ENCODE results near the gene P2RX6. TPM values are rescaled to one million over a fixed set of nuclear protein-coding genes. Genes with fewer than 3 reads are reported as not detected.

Gene P2RX6
- total and polyA plus RNA-seq, 9 of the 15 experiments (the other 6 are each of a cell fraction or from before 2014, with no cell fraction given): 0.01 to 3.9 (median 1.5) TPM; not detected in 1

DNA sequence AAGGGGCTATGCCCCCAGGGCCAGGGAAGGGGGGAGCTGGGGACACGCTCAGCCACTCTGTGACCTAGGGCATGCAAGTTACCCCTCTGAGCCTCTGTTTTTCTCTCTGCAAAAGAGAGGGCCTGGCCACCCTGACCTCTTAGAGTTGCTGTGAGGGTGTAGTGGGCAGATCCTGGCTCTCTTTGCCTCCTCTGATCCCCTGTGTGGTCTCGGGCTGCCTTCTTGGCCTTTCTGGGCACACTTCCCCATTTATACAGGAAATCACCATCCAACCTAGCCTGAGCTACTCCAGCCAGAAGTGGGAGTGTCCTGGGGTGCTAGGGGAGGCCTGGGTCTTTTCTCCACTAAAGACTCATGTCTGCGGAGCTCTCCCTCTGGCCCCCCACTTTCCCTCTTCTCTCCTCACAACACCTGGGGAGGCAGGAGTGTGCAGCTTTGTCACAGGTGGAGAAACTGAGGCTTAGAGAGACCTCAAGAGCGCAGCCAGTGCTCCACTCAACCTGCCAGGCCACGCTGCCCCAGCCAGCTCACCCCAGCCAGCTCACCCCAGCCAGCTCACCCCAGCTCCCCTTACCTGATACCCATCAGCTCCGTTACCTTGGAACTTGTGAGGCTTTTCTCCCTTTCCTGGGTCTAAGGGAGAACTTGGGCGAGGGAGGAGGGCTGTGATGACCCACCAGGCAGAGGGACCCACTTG lies 46.5 kb upstream of the P2RX6 start:
- no peaks in the 10 kb centered on the region for H3K9me3 ChIP-seq (replicated peaks; ENCODE audit: control insufficient read depth, insufficient read depth, low read depth, low read length)
- H3K9ac ChIP-seq (ENCODE audit: insufficient read depth in 1 of 2, low read depth in 2 of 2, low read length in 2 of 2): peak overlapping the region in 1 of 2 experiments; percentile 15; a peak in 1 of 4 replicates
- WGBS (ENCODE audit: insufficient coverage, low coverage, missing lambda C conversion rate): 44% methylated on average over 7 of the region's 7 CpGs
- H2AFZ ChIP-seq (ENCODE audit: low read depth, low read length): no peak overlapping the region
- in situ Hi-C loops (cut with MboI) (loop anchor here (25.0 kb wide), 1 partner anchor 169 kb away; no protein-coding TSS in a partner anchor), intact Hi-C loops (cut with micrococcal nuclease) (no loop called here)
- no peaks in the 10 kb centered on the region for H3K9me1 ChIP-seq (ENCODE audit: control insufficient read depth, insufficient read depth, low read length)
- no peak overlapping the region for H3K4me3 ChIP-seq
- no peak overlapping the region for H3K4me2 ChIP-seq (ENCODE audit: insufficient read depth, low read length)
- peaks cover 41% of the 10 kb centered on the region for H4K20me1 ChIP-seq (replicated peaks; ENCODE audit: control insufficient read depth, insufficient read depth, low read length)
- no peak overlapping the region for H3K27ac ChIP-seq (ENCODE audit: extremely low read depth, low read depth, low read length)
- no TSS peak for BruUV-seq (replicated peaks)
- peaks cover 19 to 46% of the 10 kb centered on the region in 2 experiments; a peak in 4 of 5 replicates for H3K27me3 ChIP-seq (ENCODE audit: control insufficient read depth in 2 of 2, insufficient read depth in 2 of 2, low read length in 2 of 2)
- ChIA-PET CTCF (ENCODE audit: low intra/inter-chr PET ratio) (no interaction called here), POLR2A (interaction anchor here (0.6 to 64.4 kb wide), 7 partner anchors 8 to 244 kb away, joined by 3 to 1556 read pairs (median 92); partner anchors contain the start of genes CRKL, LZTR1 and THAP7)
- DNase-seq (ENCODE audit: extremely low read depth in 1 of 4, low spot score in 3 of 4) (peak in 1 of 4 experiments; percentile 54), FAIRE-seq (no peak), ATAC-seq (peak; percentile 2)
- H3K79me2 ChIP-seq (ENCODE audit: control insufficient read depth, insufficient read depth, low read length): no peaks in the 10 kb centered on the region
- no peaks in the 10 kb centered on the region for H3K36me3 ChIP-seq (ENCODE audit: control insufficient read depth, insufficient read depth, low read length)
- peaks cover 0 to 47% of the 10 kb centered on the region in 2 experiments; a peak in 3 of 5 replicates for H3K4me1 ChIP-seq (replicated peaks in 1 of 2; ENCODE audit: control insufficient read depth in 2 of 2, insufficient read depth in 2 of 2, low read length in 2 of 2)
- no peak for TF ChIP-seq ZNF174 (CRISPR knock-in tag; IDR thresholded peaks at IDR 0.05)
- no peak for TF ChIP-seq KDM1A (IDR thresholded peaks at IDR 0.05)
- no peak for TF ChIP-seq EHMT2 (IDR thresholded peaks at IDR 0.05)
- TF ChIP-seq ZC3H8 (IDR thresholded peaks at IDR 0.05): no peak
- TF ChIP-seq, protein P1, sequence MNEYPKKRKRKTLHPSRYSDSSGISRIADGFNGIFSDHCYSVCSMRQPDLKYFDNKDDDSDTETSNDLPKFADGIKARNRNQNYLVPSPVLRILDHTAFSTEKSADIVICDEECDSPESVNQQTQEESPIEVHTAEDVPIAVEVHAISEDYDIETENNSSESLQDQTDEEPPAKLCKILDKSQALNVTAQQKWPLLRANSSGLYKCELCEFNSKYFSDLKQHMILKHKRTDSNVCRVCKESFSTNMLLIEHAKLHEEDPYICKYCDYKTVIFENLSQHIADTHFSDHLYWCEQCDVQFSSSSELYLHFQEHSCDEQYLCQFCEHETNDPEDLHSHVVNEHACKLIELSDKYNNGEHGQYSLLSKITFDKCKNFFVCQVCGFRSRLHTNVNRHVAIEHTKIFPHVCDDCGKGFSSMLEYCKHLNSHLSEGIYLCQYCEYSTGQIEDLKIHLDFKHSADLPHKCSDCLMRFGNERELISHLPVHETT (CRISPR knock-in tag; conservative IDR thresholded peaks at IDR 0.05 in 1 of 2, IDR thresholded peaks at IDR 0.05 in 1 of 2): no peak
- TF ChIP-seq ZFP1 (CRISPR knock-in tag; IDR thresholded peaks at IDR 0.05): no peak
- TF ChIP-seq ZNF766 (CRISPR knock-in tag; conservative IDR thresholded peaks at IDR 0.05): no peak
- TF ChIP-seq NR2C1 (IDR thresholded peaks at IDR 0.05): no peak
- TF ChIP-seq NR2C1 (tag; IDR thresholded peaks at IDR 0.05): no peak
- TF ChIP-seq POLR2AphosphoS5 (IDR thresholded peaks at IDR 0.05; ENCODE audit: control insufficient read depth, insufficient read depth, low read depth, low read length): no peak
- TF ChIP-seq STAG1 (CRISPR knock-in tag; IDR thresholded peaks at IDR 0.05; ENCODE audit: borderline replicate concordance): no peak
- TF ChIP-seq, protein P2, sequence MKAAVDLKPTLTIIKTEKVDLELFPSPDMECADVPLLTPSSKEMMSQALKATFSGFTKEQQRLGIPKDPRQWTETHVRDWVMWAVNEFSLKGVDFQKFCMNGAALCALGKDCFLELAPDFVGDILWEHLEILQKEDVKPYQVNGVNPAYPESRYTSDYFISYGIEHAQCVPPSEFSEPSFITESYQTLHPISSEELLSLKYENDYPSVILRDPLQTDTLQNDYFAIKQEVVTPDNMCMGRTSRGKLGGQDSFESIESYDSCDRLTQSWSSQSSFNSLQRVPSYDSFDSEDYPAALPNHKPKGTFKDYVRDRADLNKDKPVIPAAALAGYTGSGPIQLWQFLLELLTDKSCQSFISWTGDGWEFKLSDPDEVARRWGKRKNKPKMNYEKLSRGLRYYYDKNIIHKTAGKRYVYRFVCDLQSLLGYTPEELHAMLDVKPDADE (conservative IDR thresholded peaks at IDR 0.05; ENCODE audit: control insufficient read depth, low read depth, low read length): 0 out of 2 replicates have a peak, but pooled peaks have one; percentile 4
- TF ChIP-seq, protein P3, sequence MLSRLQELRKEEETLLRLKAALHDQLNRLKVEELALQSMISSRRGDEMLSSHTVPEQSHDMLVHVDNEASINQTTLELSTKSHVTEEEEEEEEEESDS (CRISPR knock-in tag; IDR thresholded peaks at IDR 0.05): no peak
- TF ChIP-seq, protein P4, sequence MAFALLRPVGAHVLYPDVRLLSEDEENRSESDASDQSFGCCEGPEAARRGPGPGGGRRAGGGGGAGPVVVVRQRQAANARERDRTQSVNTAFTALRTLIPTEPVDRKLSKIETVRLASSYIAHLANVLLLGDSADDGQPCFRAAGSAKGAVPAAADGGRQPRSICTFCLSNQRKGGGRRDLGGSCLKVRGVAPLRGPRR (CRISPR knock-in tag; IDR thresholded peaks at IDR 0.05): no peak
- TF ChIP-seq, protein P5, sequence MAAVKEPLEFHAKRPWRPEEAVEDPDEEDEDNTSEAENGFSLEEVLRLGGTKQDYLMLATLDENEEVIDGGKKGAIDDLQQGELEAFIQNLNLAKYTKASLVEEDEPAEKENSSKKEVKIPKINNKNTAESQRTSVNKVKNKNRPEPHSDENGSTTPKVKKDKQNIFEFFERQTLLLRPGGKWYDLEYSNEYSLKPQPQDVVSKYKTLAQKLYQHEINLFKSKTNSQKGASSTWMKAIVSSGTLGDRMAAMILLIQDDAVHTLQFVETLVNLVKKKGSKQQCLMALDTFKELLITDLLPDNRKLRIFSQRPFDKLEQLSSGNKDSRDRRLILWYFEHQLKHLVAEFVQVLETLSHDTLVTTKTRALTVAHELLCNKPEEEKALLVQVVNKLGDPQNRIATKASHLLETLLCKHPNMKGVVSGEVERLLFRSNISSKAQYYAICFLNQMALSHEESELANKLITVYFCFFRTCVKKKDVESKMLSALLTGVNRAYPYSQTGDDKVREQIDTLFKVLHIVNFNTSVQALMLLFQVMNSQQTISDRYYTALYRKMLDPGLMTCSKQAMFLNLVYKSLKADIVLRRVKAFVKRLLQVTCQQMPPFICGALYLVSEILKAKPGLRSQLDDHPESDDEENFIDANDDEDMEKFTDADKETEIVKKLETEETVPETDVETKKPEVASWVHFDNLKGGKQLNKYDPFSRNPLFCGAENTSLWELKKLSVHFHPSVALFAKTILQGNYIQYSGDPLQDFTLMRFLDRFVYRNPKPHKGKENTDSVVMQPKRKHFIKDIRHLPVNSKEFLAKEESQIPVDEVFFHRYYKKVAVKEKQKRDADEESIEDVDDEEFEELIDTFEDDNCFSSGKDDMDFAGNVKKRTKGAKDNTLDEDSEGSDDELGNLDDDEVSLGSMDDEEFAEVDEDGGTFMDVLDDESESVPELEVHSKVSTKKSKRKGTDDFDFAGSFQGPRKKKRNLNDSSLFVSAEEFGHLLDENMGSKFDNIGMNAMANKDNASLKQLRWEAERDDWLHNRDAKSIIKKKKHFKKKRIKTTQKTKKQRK (IDR thresholded peaks at IDR 0.05; ENCODE audit: borderline replicate concordance, low read depth, low read length): no peak

Measured in K562 (cell line).